Gastrocnemius medialis (tissue), 4 donors: ENCODE data around the gene CERS5. TPM values are rescaled to one million over a fixed set of nuclear protein-coding genes. Genes with fewer than 3 reads are reported as not detected.
A peak's percentile ranks its signal among the peaks of the same experiment; 100 is the strongest.

Experiments used
- ATAC-seq, 2 donors: fragments of 150-250 bp; one replicate each; pipeline ENCODE4 v1.9.1; 2016
- DNase-seq, 2 donors: peaks; one replicate each; pipeline ENCODE4 v3.0.0-alpha.2; 2019
- H3K27ac ChIP-seq, 4 donors: fragments of 200-600 bp; sonication (generic); 1 replicate in 1 of 4; 2 replicates in 3 of 4; pipeline ENCODE4 v1.5.1; 2016 to 2018; ENCODE audit warnings: mild to moderate bottlenecking in 2 of 4, moderate library complexity in 1 of 4
- H3K27me3 ChIP-seq, 3 donors: fragments of 200-600 bp; sonication (generic) in 2 of 3; 1 replicate in 1 of 3; 2 replicates in 2 of 3; pipeline versions ENCODE4 v1.5.1 to v1.6.0; 2016 to 2019; ENCODE audit warnings: mild to moderate bottlenecking in 1 of 3, moderate library complexity in 1 of 3
- H3K36me3 ChIP-seq, 2 donors: fragments of 200-600 bp; sonication (generic) in 1 of 2; one replicate each; pipeline ENCODE4 v1.5.1; 2017 to 2018
- H3K4me1 ChIP-seq, 2 donors: fragments of 200-600 bp; sonication (generic) in 1 of 2; one replicate each; pipeline ENCODE4 v1.5.1; 2016 to 2017; ENCODE audit warnings: mild to moderate bottlenecking in 2 of 2
- H3K4me3 ChIP-seq, 4 donors: fragments of 200-600 bp; sonication (generic) in 3 of 4; 1 replicate in 1 of 4; 2 replicates in 3 of 4; pipeline ENCODE4 v1.5.1; 2016 to 2019; ENCODE audit warnings: mild to moderate bottlenecking in 2 of 4
- H3K9me3 ChIP-seq, 3 donors: fragments of 200-600 bp; sonication (generic) in 2 of 3; 1 replicate in 1 of 3; 2 replicates in 2 of 3; pipeline ENCODE4 v1.5.1; 2016 to 2019
- POLR2A ChIP-seq, 2 donors: fragments of 450-650 bp; IDR thresholded peaks; one replicate each; pipeline ENCODE4 v1.6.1; 2017; ENCODE audit warnings: antibody characterized with exemption in 2 of 2, mild to moderate bottlenecking in 2 of 2, moderate library complexity in 2 of 2
- in situ Hi-C, 4 donors: fragments of 200-750 bp; cut with MboI; loops; one replicate each; pipeline versions ENCODE4 v1.15.0 to v1.8.0; 2017; ENCODE audit warnings: low sequenced_read_pairs in 4 of 4
- intact Hi-C: fragments of 100-400 bp; cut with DNase I; formaldehyde crosslinking; loops from one replicate; pipeline ENCODE4 v1.15.1; 2023; ENCODE audit warnings: low total_unique reads
- total RNA-seq, 4 donors: library from RNA; depleted of rRNA; stranded (reverse); fragments of >200 nt; gene quantifications; one replicate each; pipeline versions ENCODE4 v1.1.0 to v1.2.3, GENCODE V29; 2016
- TF ChIP-seq, protein P1 (sequence below), 5 experiments: fragments of 450-650 bp in 3 of 5; fragments of 200-600 bp in 2 of 5; sonication (generic) in 2 of 5; IDR thresholded peaks in 4 of 5; conservative IDR thresholded peaks in 1 of 5; 1 replicate in 4 of 5; 2 replicates in 1 of 5; pipeline ENCODE4 v1.5.1; 2016 to 2019; ENCODE audit warnings: antibody characterized with exemption in 5 of 5, mild to moderate bottlenecking in 3 of 5, moderate library complexity in 3 of 5

The CERS5 gene
- total RNA-seq, 4 donors from 2014 or later = 5.4 to 9.2 (median 7.3) TPM

DNA sequence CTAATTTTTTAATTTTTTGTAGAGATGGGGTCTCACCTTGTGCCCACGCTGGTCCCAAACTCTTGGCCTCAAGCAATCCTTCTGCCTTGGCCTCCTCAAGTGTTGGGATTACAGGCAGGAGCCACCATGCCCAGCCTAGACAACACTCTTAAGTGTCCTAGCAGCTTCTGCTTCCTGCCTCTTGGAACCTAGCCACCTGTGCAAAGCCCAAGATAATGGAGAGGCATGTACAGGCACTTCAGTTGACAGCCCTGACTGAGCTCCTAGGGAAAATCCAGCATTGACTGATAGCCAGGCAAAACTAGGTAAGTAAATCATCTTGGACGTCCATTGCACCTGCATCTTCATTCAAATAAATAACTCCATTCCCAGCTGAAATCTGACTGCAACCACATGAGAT is 39.6 kb downstream of the CERS5 start:
- intact Hi-C loops (loop anchor here (5.0 kb wide), 1 partner anchor 40 kb away; the partner anchor contains the start of gene CERS5), in situ Hi-C loops (no loop called here)
- H3K27ac ChIP-seq = no peak overlapping the region
- H3K4me3 ChIP-seq = no peak overlapping the region
- ATAC-seq (no peak), DNase-seq (no peak)
- no peaks in the 10 kb centered on the region for H3K4me1 ChIP-seq
- peaks cover 3 to 59% of the 10 kb centered on the region in 2 donors for H3K36me3 ChIP-seq
- no peak for TF ChIP-seq POLR2A (IDR thresholded peaks at IDR 0.05)
- TF ChIP-seq, protein P1, sequence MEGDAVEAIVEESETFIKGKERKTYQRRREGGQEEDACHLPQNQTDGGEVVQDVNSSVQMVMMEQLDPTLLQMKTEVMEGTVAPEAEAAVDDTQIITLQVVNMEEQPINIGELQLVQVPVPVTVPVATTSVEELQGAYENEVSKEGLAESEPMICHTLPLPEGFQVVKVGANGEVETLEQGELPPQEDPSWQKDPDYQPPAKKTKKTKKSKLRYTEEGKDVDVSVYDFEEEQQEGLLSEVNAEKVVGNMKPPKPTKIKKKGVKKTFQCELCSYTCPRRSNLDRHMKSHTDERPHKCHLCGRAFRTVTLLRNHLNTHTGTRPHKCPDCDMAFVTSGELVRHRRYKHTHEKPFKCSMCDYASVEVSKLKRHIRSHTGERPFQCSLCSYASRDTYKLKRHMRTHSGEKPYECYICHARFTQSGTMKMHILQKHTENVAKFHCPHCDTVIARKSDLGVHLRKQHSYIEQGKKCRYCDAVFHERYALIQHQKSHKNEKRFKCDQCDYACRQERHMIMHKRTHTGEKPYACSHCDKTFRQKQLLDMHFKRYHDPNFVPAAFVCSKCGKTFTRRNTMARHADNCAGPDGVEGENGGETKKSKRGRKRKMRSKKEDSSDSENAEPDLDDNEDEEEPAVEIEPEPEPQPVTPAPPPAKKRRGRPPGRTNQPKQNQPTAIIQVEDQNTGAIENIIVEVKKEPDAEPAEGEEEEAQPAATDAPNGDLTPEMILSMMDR (IDR thresholded peaks at IDR 0.05 in 4 of 5, conservative IDR thresholded peaks at IDR 0.05 in 1 of 5) = no peak
- H3K27me3 ChIP-seq = no peaks in the 10 kb centered on the region
- no peaks in the 10 kb centered on the region for H3K9me3 ChIP-seq

GRCh38 chr12:50123203-50123602 is 44.0 kb downstream of the CERS5 start:
- in situ Hi-C loops (no loop called here), intact Hi-C loops (no loop called here)
- H3K4me1 ChIP-seq = peaks cover 0 to 2% of the 10 kb centered on the region in 2 donors
- DNase-seq (no peak), ATAC-seq (no peak)
- H3K27me3 ChIP-seq = no peaks in the 10 kb centered on the region
- H3K27ac ChIP-seq = no peak overlapping the region
- no peaks in the 10 kb centered on the region for H3K9me3 ChIP-seq
- no peak for TF ChIP-seq POLR2A (IDR thresholded peaks at IDR 0.05)
- TF ChIP-seq, protein P1 (IDR thresholded peaks at IDR 0.05 in 4 of 5, conservative IDR thresholded peaks at IDR 0.05 in 1 of 5) = no peak
- peaks cover 0 to 41% of the 10 kb centered on the region in 2 donors for H3K36me3 ChIP-seq
- no peak overlapping the region for H3K4me3 ChIP-seq

DNA sequence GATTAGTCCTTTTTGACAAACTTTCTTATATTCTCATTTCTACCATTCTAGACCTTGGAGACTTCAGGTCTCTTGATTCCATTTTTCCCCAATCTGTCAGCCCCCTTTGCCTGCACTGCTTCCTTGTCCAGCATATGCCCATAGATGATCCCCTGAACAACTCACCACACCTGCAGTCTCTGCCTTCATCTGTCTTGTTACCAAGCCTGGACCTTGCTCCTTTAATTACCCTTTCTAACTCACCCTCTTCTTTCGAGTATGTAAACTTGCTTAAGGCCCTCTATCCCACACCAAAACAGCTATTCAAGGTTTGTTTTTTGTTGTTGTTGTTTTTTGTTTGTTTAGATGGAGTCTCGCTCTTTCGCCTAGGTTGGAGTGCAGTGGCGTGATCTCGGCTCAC is 45.5 kb downstream of the CERS5 start:
- H3K4me3 ChIP-seq = no peak overlapping the region
- ATAC-seq = no peak
- intact Hi-C loops = no loop called here
- H3K9me3 ChIP-seq = no peaks in the 10 kb centered on the region
- no peak for TF ChIP-seq POLR2A (IDR thresholded peaks at IDR 0.05)
- TF ChIP-seq, protein P1 (IDR thresholded peaks at IDR 0.05 in 4 of 5, conservative IDR thresholded peaks at IDR 0.05 in 1 of 5) = no peak
- H3K27me3 ChIP-seq = no peaks in the 10 kb centered on the region
- H3K36me3 ChIP-seq = peaks cover 0 to 30% of the 10 kb centered on the region in 2 donors
- no peak for DNase-seq
- in situ Hi-C loops = no loop called here
- no peak overlapping the region for H3K27ac ChIP-seq
- H3K4me1 ChIP-seq = peaks cover 7 to 14% of the 10 kb centered on the region in 2 donors

DNA sequence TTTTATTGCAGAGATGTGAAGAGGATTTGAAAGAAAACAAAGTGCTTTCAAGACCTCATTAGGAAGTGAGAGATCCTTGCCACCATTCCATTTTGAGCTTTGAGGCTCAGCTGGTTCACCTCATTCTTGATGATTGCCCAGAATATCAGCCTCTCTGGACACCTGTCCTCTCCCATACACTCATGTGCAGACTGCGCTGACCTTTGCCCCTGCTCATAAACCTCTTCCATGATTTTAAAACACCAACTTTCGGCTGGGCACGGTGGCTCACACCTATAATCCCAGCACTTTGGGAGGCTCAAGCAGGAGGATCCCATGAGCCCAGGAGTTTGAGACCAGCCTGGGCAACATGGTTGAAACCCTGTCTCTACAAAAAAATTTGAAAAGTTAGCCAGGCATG is 46.2 kb downstream of the CERS5 start:
- in situ Hi-C loops (no loop called here), intact Hi-C loops (no loop called here)
- Histone ChIP-seq H3K4me3 (no peak overlapping the region), H3K4me1 (peaks cover 12 to 21% of the 10 kb centered on the region in 2 donors), H3K27ac (peak overlapping the region in 1 of 4 donors; percentile 7), H3K36me3 (peaks cover 0 to 30% of the 10 kb centered on the region in 2 donors), H3K27me3 (no peaks in the 10 kb centered on the region), H3K9me3 (no peaks in the 10 kb centered on the region)
- TF ChIP-seq POLR2A (IDR thresholded peaks at IDR 0.05) = no peak
- TF ChIP-seq, protein P1 (IDR thresholded peaks at IDR 0.05 in 4 of 5, conservative IDR thresholded peaks at IDR 0.05 in 1 of 5) = no peak
- DNase-seq (no peak), ATAC-seq (no peak)

GRCh38 chr12:50120521-50120920 is 46.6 kb downstream of the CERS5 start:
- ATAC-seq (no peak), DNase-seq (no peak)
- H3K27ac ChIP-seq = peak overlapping the region in 1 of 4 donors; percentile 7
- H3K27me3 ChIP-seq = no peaks in the 10 kb centered on the region
- H3K36me3 ChIP-seq = peaks cover 0 to 30% of the 10 kb centered on the region in 2 donors
- H3K4me1 ChIP-seq = peaks cover 12 to 26% of the 10 kb centered on the region in 2 donors
- H3K4me3 ChIP-seq = no peak overlapping the region
- intact Hi-C loops (no loop called here), in situ Hi-C loops (no loop called here)
- H3K9me3 ChIP-seq = no peaks in the 10 kb centered on the region
- TF ChIP-seq, protein P1 (IDR thresholded peaks at IDR 0.05 in 4 of 5, conservative IDR thresholded peaks at IDR 0.05 in 1 of 5) = no peak
- no peak for TF ChIP-seq POLR2A (IDR thresholded peaks at IDR 0.05)
